ENCODE measurements around the gene OXCT2.

- TF ChIP-seq POLR2AphosphoS5 (IDR thresholded peaks at IDR 0.05) (no peak), CTCF (IDR thresholded peaks at IDR 0.05) (no peak), POLR2A (IDR thresholded peaks at IDR 0.05) (no peak), EP300 (IDR thresholded peaks at IDR 0.05) (no peak)
These were observed 5.7 kb upstream of the OXCT2 start for GRCh38 chr1:39776886-39777285.
